Tibial nerve (tissue), 4 donors: ENCODE results near the gene HEATR5B.

ENCODE experiments used
- CTCF ChIP-seq, 5 experiments: fragments of 200-600 bp in 3 of 5; fragments of 450-650 bp in 2 of 5; sonication (generic) in 3 of 5; IDR thresholded peaks; one replicate each; pipeline ENCODE4 v1.5.1; 2016 to 2019; ENCODE audit warnings: antibody characterized with exemption in 5 of 5, mild to moderate bottlenecking in 3 of 5, moderate library complexity in 2 of 5
- EP300 ChIP-seq, 2 donors: sonication (generic); formaldehyde crosslinking; IDR thresholded peaks; one replicate each; pipeline ENCODE4 v1.6.1; 2017; ENCODE audit warnings: antibody characterized with exemption in 2 of 2, mild to moderate bottlenecking in 1 of 2
- POLR2A ChIP-seq, 2 donors: fragments of 450-650 bp; IDR thresholded peaks; one replicate each; pipeline ENCODE4 v1.6.1; 2017; ENCODE audit warnings: antibody characterized with exemption in 2 of 2, mild to moderate bottlenecking in 2 of 2, moderate library complexity in 2 of 2

- TF ChIP-seq EP300 (IDR thresholded peaks at IDR 0.05) (no peak), CTCF (IDR thresholded peaks at IDR 0.05) (no peak), POLR2A (IDR thresholded peaks at IDR 0.05) (no peak)
These were observed 108.9 kb downstream of the HEATR5B start for GRCh38 chr2:36975306-36975705.
